Measurements from ENCODE around the gene RAB27A.
"Not testable (repeated sequence)": the region's sequence is repeated elsewhere in the genome, so short reads cannot be mapped to it uniquely, and the experiment has no call there.

The RAB27A gene

DNA sequence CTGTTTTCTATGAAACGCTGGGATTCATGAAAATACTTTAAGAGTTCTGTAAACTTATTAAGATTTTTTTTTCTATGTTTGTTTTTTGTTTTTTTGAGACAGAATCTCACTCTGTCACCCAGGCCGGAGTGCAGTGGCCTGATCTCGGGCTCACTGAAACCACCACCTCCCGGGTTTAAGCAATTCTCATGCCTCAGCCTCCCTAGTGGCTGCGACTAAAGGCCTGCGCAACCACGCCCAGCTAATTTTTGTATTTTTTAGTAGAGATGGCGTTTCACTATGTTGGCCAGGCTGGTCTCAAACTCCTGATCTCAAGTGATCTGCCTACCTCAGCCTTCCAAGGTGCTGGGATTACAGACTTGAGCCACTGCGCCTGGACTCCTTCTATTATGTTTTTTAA is 39.7 kb downstream of the RAB27A start:
- DNase-seq = not testable (repeated sequence)

- DNase-seq = no peak
These were observed 40.7 kb downstream of the RAB27A start for GRCh38 chr15:55248895-55249294.

GRCh38 chr15:55247766-55248427 is 41.7 kb downstream of the RAB27A start:
- peak; percentile 27 for DNase-seq

DNA sequence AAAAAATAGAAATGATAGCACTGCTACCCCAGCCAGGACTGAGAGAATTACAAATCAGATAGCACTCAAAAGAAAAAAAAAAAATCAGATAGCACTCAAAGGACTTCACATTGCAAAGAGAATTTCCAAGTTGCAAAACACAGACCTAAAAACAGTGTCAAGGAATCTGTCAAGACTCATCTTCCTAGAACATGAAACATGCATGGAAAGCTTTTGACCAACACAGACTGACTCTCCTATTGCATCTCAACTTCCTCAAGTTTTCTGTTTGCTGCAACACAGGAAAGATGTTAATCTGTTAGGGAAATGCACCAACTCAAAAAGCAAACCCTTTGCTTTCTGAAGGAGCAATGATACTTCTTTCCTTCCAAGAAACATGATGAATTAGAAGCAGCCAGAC is 42.3 kb downstream of the RAB27A start:
- no peak for DNase-seq

DNA sequence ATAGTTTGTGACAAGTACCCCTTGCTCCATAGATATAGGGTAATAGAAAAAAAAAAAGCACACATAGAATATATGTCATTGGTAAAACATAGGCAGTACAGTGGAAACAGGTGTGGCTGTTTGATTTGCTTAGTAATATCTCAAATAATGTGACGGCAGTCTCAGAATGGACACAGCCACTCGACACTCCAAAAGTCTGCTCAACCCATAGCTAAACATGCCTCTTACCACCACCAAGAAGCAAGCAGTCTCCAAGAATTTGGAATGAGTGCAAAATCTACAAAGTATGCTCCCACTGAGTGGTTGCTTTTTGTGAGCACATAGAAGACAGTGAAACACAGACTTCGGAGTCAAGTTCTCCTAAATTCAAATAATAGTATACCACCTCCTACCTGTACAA is 43.0 kb downstream of the RAB27A start:
- no peak for DNase-seq

DNA sequence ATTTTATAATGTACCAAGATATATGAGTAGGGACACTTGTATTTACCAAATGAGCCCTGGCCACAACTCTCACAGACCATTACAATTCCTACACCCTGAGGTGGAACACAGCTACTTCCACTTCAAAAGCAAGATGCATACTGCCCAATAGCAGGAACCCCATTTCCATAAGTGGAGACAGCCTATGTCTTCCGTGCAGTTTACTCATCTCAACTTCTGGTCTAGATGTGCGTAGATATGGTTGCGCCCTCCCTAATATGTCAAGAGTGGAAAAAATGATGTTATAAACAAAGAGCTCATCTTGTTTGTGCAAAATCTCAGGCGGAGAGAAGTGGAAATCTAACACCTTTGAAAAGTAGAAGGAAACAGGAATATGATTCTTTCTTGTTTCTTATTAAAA is 44.6 kb downstream of the RAB27A start:
- no peak for DNase-seq

DNA sequence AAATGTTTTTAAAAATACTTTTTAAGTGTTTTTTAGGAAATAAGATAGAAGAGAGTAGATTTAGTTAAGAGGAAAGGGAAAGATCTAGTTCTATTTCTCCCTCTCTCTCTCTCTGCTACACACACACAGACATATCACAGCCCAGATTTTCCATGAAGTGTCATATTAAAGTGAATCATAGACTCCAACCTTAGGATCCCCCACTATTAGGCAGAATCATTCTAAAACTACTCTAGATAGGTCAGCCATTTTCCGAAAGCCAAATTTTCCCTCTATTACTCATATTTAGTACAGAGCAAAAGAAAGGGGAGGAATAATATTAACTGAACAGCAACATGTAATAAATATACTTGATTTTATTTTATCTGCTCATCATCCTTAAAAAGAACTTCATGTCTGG is 47.7 kb downstream of the RAB27A start:
- no peak for DNase-seq

DNA sequence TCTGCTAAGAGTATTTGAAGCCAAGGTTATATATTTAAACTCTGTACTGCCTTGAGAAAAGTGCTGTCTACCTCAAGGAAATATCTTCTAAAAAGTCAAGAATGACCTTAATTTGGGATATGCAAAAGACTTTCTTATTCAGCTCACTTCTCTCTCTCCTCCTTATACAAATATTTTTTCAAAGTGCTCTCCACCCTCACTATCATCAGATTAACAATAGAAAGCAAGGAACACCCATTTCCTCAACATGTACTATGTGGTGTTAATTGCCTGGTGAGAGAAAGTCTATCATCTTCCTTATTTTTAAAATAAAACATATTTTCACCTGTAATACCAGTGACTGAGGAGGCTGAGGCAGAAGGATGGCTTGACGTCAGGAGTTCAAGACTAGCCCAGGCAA is 48.4 kb downstream of the RAB27A start:
- no peak for DNase-seq

- DNase-seq = no peak
These were observed 49.4 kb downstream of the RAB27A start for GRCh38 chr15:55240125-55240760.

DNA sequence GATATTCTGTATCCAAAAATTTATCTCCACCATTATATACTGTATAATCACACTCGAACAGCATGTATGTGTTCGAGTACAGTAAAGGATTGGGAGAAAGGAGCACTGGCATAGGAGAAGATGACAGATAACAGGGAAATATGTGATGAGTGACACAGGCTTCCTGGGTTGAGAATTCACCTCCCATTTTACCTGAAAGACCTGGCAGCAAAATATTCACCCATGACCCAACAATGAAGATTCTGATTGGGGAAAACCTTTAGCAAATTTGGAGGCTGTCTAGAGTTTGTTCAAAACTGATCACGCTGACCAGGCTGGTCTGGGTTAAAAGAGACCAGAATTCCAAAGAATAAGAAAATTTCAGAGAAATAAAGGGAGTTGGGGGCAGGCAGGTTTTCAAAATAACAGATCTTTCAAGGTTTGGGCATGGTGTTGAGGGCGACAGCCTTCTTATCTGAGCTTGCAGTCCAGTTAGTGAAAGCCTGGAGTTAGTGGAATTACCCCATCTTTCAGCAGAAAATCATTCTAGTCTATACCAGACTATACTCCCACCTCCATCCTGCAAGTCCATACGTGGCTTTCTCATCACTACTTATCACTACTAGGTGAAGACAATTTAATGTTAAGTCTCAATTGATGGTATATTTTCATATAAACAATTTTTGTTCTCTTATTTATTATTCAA is 50.0 kb downstream of the RAB27A start:
- no peak for DNase-seq

DNA sequence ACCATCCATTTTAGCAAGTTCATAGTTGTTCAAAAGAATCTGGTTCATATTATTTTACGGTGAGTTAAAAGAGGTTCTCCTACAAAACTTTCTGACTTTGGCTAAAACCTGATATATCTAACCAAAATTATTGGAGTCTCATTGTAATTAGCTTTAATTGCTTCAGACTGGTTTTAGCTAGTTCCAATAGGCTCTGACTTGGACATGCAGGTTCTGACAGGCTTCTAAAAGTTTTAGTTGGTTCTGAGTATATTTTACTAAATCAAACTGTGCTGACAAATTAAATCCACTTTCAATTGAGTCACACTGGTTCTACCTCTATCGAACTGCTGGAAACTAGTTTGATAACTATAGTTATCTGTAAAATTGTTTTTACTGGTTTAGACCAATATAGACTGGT is 50.7 kb downstream of the RAB27A start:
- no peak for DNase-seq

GRCh38 chr15:55237219-55238130 is 52.1 kb downstream of the RAB27A start:
- no peak for DNase-seq

GRCh38 chr15:55235546-55236036 is 54.0 kb downstream of the RAB27A start:
- DNase-seq = no peak

GRCh38 chr15:55234800-55235104 is 54.9 kb downstream of the RAB27A start:
- DNase-seq = no peak

- DNase-seq = no peak
These were observed 55.4 kb downstream of the RAB27A start for GRCh38 chr15:55234104-55234799.

DNA sequence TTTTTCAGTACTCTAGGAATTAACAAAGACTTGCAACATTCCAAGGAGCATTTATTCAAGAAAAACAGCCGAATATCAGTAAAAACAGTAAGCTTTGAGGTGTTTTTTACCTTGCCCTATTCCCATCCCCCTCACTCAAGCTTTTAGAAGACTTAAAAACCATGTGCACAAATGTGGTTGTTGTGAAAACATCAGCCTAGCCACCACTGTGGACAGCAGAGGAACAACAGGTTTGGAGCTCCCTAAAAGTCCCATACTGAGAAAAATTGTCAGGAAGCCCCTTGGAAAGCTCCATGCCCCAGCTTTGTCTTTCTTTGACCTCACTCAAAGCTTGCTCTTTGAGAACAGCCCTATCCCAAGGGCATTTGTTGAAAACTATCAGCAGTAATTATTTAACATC is 58.2 kb downstream of the RAB27A start:
- no peak for DNase-seq

DNA sequence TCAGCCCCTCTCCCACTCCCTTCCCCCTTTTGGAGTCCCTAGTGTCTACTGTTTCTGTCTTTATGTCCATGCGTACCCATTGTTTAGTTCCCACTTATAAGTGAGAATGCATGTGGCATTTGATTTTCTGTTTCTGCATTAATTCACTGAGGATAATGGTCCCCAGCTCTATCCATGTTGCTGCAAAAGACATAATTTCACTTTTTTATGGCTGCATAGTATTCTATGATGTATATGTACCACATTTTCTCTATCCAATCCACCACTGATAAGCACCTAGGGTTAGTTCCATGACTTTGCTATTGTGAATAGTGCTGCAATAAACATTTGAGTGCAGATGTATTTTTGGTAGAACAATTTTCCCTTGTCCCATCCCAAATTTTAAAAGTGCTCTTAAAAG is 58.7 kb downstream of the RAB27A start:
- no peak for DNase-seq

DNA sequence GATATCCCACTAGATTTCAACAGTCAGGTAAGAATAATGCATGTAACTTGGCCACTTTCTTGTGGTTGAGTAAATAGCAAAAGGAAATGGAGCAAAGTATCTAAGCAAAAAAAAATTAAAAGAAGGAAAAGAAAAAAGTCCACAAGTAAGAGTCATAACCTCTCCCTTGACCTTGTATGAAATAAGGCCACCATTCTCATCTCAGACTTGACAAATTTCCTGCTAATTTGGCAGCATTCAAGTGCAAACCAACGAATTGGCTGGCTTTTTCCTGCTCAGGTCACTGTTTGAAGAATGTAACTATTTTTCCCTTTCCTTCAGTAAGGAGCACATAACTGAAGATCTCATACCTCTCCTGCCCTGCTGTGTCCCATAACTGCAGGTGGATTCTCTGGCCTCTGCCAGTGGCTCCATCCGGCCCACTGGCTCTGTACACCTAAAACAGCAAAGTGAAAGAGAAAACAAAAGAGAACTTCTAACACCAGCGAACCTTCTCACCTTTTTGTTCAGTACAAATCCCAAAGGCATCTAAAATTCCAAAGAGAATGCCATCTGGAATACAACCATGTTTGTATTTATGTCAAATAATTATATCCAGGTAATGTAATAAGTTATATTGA is 59.5 kb downstream of the RAB27A start:
- DNase-seq = no peak

GRCh38 chr15:55226127-55226526 is 63.5 kb downstream of the RAB27A start:
- DNase-seq = no peak

DNA sequence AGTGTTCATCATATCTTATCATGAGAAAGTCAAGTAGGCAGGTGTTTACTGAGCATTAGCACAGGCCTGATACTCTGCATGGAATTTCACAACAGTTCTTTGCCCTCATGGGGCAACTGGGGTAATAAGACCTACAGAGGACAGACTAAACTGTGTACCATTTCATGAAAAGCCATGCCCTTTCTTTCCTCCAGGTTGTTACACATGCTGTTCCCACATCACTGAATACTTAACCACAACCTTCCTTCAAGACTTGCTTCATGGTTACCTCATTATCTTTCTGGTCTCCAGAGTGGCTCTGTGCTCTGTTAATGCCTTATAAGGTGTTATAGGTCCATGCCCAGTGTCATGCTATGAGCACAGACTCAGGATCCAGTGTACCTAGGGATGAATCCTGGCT is 64.7 kb downstream of the RAB27A start:
- no peak for DNase-seq

- DNase-seq = no peak
These were observed 67.0 kb downstream of the RAB27A start for GRCh38 chr15:55222588-55222987.

Data from CD4-positive, alpha-beta T cell treated with Interleukin-15 for 1 hour (primary cell).